Measurements from ENCODE around the gene CEP57L1. TPM values are rescaled to one million over a fixed set of nuclear protein-coding genes. Genes with fewer than 3 reads are reported as not detected.

CEP57L1 gene
- total RNA-seq, 1 experiment from 2014 or later, result 20.7 TPM

DNA sequence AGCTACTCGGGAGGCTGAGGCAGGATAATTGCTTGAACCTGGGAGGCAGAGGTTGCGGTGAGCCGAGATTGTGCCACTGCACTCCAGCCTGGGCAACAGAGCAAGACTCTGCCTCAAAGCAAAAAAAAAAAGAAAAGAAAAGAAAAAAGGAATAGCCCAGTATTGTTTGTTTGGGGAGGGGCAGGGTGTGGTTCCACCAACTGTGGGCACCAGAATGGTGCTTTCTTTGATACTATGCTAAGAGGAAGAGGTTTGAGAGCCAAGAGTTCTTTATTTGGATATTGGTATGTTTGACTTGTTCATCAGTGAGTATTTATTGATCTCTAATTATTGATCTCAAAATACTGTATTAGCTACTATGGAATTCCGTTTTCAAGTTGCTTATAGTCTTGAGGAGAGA, 72.3 kb downstream of the CEP57L1 start:
- ChIA-PET RAD21 (ENCODE audit: low non-redundant PET in 1 of 2, low total read pairs in 2 of 2, uncharacterized antibody in 2 of 2, unreplicated experiment in 2 of 2) (no interaction called here), POLR2A (no interaction called here), CTCF (no interaction called here)
- no peak overlapping the region for H2AFZ ChIP-seq (ENCODE audit: low read depth, low read length, poor library complexity, severe bottlenecking)
- no peak overlapping the region for H3K4me2 ChIP-seq (ENCODE audit: low read length)
- H3K9ac ChIP-seq (ENCODE audit: low read length), result no peak overlapping the region
- no peaks in the 10 kb centered on the region for H3K27me3 ChIP-seq (ENCODE audit: insufficient read depth, low read length)
- H3K4me3 ChIP-seq (replicated peaks in 1 of 2; ENCODE audit: low read depth in 1 of 2, low read length in 2 of 2), result no peak overlapping the region
- no peaks in the 10 kb centered on the region for H3K9me3 ChIP-seq (ENCODE audit: control insufficient read depth in 1 of 2, insufficient read depth in 1 of 2, low read depth in 1 of 2, low read length in 2 of 2)
- no TSS peak for BruUV-seq (replicated peaks)
- H3K79me2 ChIP-seq (ENCODE audit: insufficient read depth, low read length), result no peaks in the 10 kb centered on the region
- no peaks in the 10 kb centered on the region for H4K20me1 ChIP-seq (ENCODE audit: insufficient read depth)
- no peaks in the 10 kb centered on the region for H3K36me3 ChIP-seq (ENCODE audit: control insufficient read depth in 1 of 2, insufficient read depth in 2 of 2, low read length in 2 of 2)
- H3K9me2 ChIP-seq (ENCODE audit: insufficient read depth), result no peaks in the 10 kb centered on the region
- ATAC-seq (no peak), DNase-seq (ENCODE audit: low read depth, low spot score) (no peak)
- peaks cover 0 to 4% of the 10 kb centered on the region in 2 experiments; a peak in 2 of 4 replicates for H3K4me1 ChIP-seq (ENCODE audit: control insufficient read depth in 1 of 2, insufficient read depth in 2 of 2, low read length in 2 of 2)
- no peak overlapping the region for H3K27ac ChIP-seq (ENCODE audit: low read depth, low read length)
- intact Hi-C loops (cut with micrococcal nuclease), result loop anchor here (10.0 kb wide), 1 partner anchor 623 kb away; no protein-coding TSS in a partner anchor
- TF ChIP-seq SIN3A (IDR thresholded peaks at IDR 0.05; ENCODE audit: low read depth), result no peak
- TF ChIP-seq, protein P1, sequence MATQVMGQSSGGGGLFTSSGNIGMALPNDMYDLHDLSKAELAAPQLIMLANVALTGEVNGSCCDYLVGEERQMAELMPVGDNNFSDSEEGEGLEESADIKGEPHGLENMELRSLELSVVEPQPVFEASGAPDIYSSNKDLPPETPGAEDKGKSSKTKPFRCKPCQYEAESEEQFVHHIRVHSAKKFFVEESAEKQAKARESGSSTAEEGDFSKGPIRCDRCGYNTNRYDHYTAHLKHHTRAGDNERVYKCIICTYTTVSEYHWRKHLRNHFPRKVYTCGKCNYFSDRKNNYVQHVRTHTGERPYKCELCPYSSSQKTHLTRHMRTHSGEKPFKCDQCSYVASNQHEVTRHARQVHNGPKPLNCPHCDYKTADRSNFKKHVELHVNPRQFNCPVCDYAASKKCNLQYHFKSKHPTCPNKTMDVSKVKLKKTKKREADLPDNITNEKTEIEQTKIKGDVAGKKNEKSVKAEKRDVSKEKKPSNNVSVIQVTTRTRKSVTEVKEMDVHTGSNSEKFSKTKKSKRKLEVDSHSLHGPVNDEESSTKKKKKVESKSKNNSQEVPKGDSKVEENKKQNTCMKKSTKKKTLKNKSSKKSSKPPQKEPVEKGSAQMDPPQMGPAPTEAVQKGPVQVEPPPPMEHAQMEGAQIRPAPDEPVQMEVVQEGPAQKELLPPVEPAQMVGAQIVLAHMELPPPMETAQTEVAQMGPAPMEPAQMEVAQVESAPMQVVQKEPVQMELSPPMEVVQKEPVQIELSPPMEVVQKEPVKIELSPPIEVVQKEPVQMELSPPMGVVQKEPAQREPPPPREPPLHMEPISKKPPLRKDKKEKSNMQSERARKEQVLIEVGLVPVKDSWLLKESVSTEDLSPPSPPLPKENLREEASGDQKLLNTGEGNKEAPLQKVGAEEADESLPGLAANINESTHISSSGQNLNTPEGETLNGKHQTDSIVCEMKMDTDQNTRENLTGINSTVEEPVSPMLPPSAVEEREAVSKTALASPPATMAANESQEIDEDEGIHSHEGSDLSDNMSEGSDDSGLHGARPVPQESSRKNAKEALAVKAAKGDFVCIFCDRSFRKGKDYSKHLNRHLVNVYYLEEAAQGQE (IDR thresholded peaks at IDR 0.05; ENCODE audit: low read depth), result no peak
- no peak for TF ChIP-seq CBX3 (IDR thresholded peaks at IDR 0.05; ENCODE audit: low read depth)

DNA sequence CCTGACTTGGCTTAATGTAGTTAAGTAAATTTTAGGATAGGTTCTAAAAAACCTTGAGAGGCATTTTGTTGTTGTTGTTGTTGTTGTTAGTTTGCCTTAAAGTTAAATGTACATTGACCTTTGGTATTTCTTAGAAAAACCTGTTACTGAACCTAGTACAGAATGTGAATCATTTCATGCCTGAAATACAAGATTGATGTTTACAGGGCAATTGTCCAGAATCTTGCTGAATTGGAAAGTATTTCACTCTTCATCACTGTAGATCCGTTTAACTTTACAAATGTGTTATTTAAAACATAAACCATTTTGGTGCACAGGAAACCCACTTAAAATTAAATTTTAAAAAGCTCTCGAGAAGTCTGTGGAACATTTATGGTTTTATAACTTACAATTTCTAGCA, 75.0 kb downstream of the CEP57L1 start:
- BruUV-seq (replicated peaks), result no TSS peak
- Histone ChIP-seq H3K9me2 (ENCODE audit: insufficient read depth) (no peaks in the 10 kb centered on the region), H3K27ac (ENCODE audit: low read depth, low read length) (no peak overlapping the region), H4K20me1 (ENCODE audit: insufficient read depth) (no peaks in the 10 kb centered on the region), H3K4me1 (ENCODE audit: control insufficient read depth in 1 of 2, insufficient read depth in 2 of 2, low read length in 2 of 2) (peaks cover 0 to 3% of the 10 kb centered on the region in 2 experiments; a peak in 1 of 4 replicates), H3K36me3 (ENCODE audit: control insufficient read depth in 1 of 2, insufficient read depth in 2 of 2, low read length in 2 of 2) (no peaks in the 10 kb centered on the region), H3K79me2 (ENCODE audit: insufficient read depth, low read length) (no peaks in the 10 kb centered on the region), H3K4me3 (replicated peaks in 1 of 2; ENCODE audit: low read depth in 1 of 2, low read length in 2 of 2) (no peak overlapping the region), H3K4me2 (ENCODE audit: low read length) (no peak overlapping the region), H3K9ac (ENCODE audit: low read length) (no peak overlapping the region), H3K9me3 (ENCODE audit: control insufficient read depth in 1 of 2, insufficient read depth in 1 of 2, low read depth in 1 of 2, low read length in 2 of 2) (no peaks in the 10 kb centered on the region), H3K27me3 (ENCODE audit: insufficient read depth, low read length) (no peaks in the 10 kb centered on the region), H2AFZ (ENCODE audit: low read depth, low read length, poor library complexity, severe bottlenecking) (no peak overlapping the region)
- ChIA-PET CTCF (no interaction called here), POLR2A (no interaction called here), RAD21 (ENCODE audit: low non-redundant PET in 1 of 2, low total read pairs in 2 of 2, uncharacterized antibody in 2 of 2, unreplicated experiment in 2 of 2) (interaction anchor here in 1 of 2 experiments (0.6 kb wide), 1 partner anchor 18 kb away, joined by 3 read pairs; no protein-coding TSS in a partner anchor)
- intact Hi-C loops (cut with micrococcal nuclease), result no loop called here
- no peak for ATAC-seq
- no peak for DNase-seq (ENCODE audit: low read depth, low spot score)
- no peak for TF ChIP-seq JUND (IDR thresholded peaks at IDR 0.05)
- TF ChIP-seq, protein P2, sequence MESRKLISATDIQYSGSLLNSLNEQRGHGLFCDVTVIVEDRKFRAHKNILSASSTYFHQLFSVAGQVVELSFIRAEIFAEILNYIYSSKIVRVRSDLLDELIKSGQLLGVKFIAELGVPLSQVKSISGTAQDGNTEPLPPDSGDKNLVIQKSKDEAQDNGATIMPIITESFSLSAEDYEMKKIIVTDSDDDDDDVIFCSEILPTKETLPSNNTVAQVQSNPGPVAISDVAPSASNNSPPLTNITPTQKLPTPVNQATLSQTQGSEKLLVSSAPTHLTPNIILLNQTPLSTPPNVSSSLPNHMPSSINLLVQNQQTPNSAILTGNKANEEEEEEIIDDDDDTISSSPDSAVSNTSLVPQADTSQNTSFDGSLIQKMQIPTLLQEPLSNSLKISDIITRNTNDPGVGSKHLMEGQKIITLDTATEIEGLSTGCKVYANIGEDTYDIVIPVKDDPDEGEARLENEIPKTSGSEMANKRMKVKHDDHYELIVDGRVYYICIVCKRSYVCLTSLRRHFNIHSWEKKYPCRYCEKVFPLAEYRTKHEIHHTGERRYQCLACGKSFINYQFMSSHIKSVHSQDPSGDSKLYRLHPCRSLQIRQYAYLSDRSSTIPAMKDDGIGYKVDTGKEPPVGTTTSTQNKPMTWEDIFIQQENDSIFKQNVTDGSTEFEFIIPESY (IDR thresholded peaks at IDR 0.05; ENCODE audit: extremely low read depth, insufficient replicate concordance, low read length), result no peak
- TF ChIP-seq ZFX (IDR thresholded peaks at IDR 0.05), result no peak
- TF ChIP-seq CEBPB (IDR thresholded peaks at IDR 0.05; ENCODE audit: low read depth), result no peak
- no peak for TF ChIP-seq EZH2phosphoT487 (IDR thresholded peaks at IDR 0.05; ENCODE audit: borderline replicate concordance)
- TF ChIP-seq SRF (IDR thresholded peaks at IDR 0.05; ENCODE audit: low read depth), result no peak
- no peak for TF ChIP-seq EGR1 (IDR thresholded peaks at IDR 0.05; ENCODE audit: low read depth)
- no peak for TF ChIP-seq RAD21 (IDR thresholded peaks at IDR 0.05; ENCODE audit: low read depth)
- TF ChIP-seq FOSL1 (IDR thresholded peaks at IDR 0.05; ENCODE audit: low read depth), result no peak
- no peak for TF ChIP-seq SIN3A (IDR thresholded peaks at IDR 0.05; ENCODE audit: low read depth)
- TF ChIP-seq CBX3 (IDR thresholded peaks at IDR 0.05; ENCODE audit: low read depth), result no peak
- no peak for TF ChIP-seq SP1 (IDR thresholded peaks at IDR 0.05; ENCODE audit: low read depth)
- TF ChIP-seq, protein P3, sequence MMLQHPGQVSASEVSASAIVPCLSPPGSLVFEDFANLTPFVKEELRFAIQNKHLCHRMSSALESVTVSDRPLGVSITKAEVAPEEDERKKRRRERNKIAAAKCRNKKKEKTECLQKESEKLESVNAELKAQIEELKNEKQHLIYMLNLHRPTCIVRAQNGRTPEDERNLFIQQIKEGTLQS (IDR thresholded peaks at IDR 0.05), result no peak
- no peak for TF ChIP-seq ELF1 (IDR thresholded peaks at IDR 0.05; ENCODE audit: borderline replicate concordance, low read depth)
- no peak for TF ChIP-seq ZNF274 (IDR thresholded peaks at IDR 0.05; ENCODE audit: low read depth, low read length)

Measured in HCT116 (cell line).